ENCODE measurements around the gene UPF3A.

The UPF3A gene

DNA sequence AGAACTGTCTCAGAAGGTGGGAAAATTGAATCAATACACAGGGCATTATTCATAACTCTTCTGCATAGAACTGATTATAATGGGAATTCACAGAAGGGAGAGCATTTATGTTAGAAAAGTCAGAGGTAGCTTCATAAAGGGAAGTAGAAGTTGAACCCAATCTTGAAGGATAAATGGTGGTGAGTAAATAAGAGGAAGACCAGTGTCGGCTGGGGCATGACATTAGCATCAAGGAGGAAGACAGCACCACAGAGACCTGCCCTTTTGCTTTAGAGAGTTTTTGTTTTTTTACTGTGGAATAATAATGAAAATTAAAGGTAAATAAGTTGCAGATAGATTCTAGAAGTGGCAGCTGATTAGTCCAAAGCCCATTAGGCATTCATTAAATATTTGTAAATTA, 24.9 kb upstream of the UPF3A start:
- TF ChIP-seq ZNF70 (CRISPR knock-in tag; IDR thresholded peaks at IDR 0.05) = no peak
- no peak for TF ChIP-seq TCF4 (CRISPR knock-in tag; IDR thresholded peaks at IDR 0.05; ENCODE audit: borderline replicate concordance)
- no peak for TF ChIP-seq ZFP3 (CRISPR knock-in tag; IDR thresholded peaks at IDR 0.05)
- TF ChIP-seq, protein P1, sequence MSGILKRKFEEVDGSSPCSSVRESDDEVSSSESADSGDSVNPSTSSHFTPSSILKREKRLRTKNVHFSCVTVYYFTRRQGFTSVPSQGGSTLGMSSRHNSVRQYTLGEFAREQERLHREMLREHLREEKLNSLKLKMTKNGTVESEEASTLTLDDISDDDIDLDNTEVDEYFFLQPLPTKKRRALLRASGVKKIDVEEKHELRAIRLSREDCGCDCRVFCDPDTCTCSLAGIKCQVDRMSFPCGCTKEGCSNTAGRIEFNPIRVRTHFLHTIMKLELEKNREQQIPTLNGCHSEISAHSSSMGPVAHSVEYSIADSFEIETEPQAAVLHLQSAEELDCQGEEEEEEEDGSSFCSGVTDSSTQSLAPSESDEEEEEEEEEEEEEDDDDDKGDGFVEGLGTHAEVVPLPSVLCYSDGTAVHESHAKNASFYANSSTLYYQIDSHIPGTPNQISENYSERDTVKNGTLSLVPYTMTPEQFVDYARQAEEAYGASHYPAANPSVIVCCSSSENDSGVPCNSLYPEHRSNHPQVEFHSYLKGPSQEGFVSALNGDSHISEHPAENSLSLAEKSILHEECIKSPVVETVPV (CRISPR knock-in tag; IDR thresholded peaks at IDR 0.05) = no peak
- TF ChIP-seq BACH2 (CRISPR knock-in tag; IDR thresholded peaks at IDR 0.05; ENCODE audit: borderline replicate concordance) = no peak
- TF ChIP-seq CSDC2 (CRISPR knock-in tag; IDR thresholded peaks at IDR 0.05) = no peak
- TF ChIP-seq ZNF8 (CRISPR knock-in tag; IDR thresholded peaks at IDR 0.05) = no peak
- TF ChIP-seq, protein P2, sequence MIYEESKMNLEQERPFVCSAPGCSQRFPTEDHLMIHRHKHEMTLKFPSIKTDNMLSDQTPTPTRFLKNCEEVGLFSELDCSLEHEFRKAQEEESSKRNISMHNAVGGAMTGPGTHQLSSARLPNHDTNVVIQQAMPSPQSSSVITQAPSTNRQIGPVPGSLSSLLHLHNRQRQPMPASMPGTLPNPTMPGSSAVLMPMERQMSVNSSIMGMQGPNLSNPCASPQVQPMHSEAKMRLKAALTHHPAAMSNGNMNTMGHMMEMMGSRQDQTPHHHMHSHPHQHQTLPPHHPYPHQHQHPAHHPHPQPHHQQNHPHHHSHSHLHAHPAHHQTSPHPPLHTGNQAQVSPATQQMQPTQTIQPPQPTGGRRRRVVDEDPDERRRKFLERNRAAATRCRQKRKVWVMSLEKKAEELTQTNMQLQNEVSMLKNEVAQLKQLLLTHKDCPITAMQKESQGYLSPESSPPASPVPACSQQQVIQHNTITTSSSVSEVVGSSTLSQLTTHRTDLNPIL (CRISPR knock-in tag; IDR thresholded peaks at IDR 0.05; ENCODE audit: low read depth) = no peak
- TF ChIP-seq ZFP30 (CRISPR knock-in tag; IDR thresholded peaks at IDR 0.05) = no peak
- ATAC-seq = no peak

DNA sequence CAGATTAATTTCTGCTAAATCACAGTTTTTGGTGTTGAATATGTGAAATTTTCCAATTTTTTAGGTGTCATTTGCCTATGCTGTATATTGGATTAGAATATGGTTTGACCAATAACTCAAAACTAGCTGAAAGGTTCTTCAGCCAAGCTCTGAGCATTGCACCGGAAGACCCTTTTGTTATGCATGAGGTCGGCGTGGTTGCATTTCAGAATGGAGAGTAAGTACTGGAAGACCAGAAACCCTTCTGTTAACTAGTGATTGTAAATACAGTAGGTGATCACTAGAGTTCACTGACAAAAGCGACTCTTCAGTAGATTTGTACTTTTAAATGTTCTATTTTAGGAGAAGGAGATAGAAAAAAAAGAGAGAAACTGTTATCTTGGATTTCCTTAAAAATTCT, 24.4 kb upstream of the UPF3A start:
- no peak for ATAC-seq

More for the DNA sequence above, 24.4 kb upstream of the UPF3A start:
- TF ChIP-seq, protein P2 (CRISPR knock-in tag; IDR thresholded peaks at IDR 0.05; ENCODE audit: low read depth) = no peak
- TF ChIP-seq ISL1 (CRISPR knock-in tag; IDR thresholded peaks at IDR 0.05) (no peak), ZC3H10 (CRISPR knock-in tag; IDR thresholded peaks at IDR 0.05) (no peak), GLIS3 (CRISPR knock-in tag; IDR thresholded peaks at IDR 0.05) (no peak), ZNF565 (CRISPR knock-in tag; conservative IDR thresholded peaks at IDR 0.05; ENCODE audit: low read depth) (no peak), BACH2 (CRISPR knock-in tag; IDR thresholded peaks at IDR 0.05; ENCODE audit: borderline replicate concordance) (no peak), TOX (CRISPR knock-in tag; IDR thresholded peaks at IDR 0.05; ENCODE audit: borderline replicate concordance) (no peak), ZFP30 (CRISPR knock-in tag; IDR thresholded peaks at IDR 0.05) (no peak), OSR1 (CRISPR knock-in tag; IDR thresholded peaks at IDR 0.05) (no peak), ZNF8 (CRISPR knock-in tag; IDR thresholded peaks at IDR 0.05) (no peak), ESRRG (CRISPR knock-in tag; IDR thresholded peaks at IDR 0.05) (no peak), TCF4 (CRISPR knock-in tag; IDR thresholded peaks at IDR 0.05; ENCODE audit: borderline replicate concordance) (no peak), ZFP3 (CRISPR knock-in tag; IDR thresholded peaks at IDR 0.05) (no peak), SNAI2 (CRISPR knock-in tag; IDR thresholded peaks at IDR 0.05) (no peak), CSDC2 (CRISPR knock-in tag; IDR thresholded peaks at IDR 0.05) (no peak), RARB (CRISPR knock-in tag; IDR thresholded peaks at IDR 0.05) (no peak)
- TF ChIP-seq, protein P3, sequence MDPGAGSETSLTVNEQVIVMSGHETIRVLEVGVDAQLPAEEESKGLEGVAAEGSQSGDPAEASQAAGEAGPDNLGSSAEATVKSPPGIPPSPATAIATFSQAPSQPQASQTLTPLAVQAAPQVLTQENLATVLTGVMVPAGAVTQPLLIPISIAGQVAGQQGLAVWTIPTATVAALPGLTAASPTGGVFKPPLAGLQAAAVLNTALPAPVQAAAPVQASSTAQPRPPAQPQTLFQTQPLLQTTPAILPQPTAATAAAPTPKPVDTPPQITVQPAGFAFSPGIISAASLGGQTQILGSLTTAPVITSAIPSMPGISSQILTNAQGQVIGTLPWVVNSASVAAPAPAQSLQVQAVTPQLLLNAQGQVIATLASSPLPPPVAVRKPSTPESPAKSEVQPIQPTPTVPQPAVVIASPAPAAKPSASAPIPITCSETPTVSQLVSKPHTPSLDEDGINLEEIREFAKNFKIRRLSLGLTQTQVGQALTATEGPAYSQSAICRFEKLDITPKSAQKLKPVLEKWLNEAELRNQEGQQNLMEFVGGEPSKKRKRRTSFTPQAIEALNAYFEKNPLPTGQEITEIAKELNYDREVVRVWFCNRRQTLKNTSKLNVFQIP (CRISPR knock-in tag; IDR thresholded peaks at IDR 0.05; ENCODE audit: borderline replicate concordance, low read depth) = no peak
- TF ChIP-seq, protein P4, sequence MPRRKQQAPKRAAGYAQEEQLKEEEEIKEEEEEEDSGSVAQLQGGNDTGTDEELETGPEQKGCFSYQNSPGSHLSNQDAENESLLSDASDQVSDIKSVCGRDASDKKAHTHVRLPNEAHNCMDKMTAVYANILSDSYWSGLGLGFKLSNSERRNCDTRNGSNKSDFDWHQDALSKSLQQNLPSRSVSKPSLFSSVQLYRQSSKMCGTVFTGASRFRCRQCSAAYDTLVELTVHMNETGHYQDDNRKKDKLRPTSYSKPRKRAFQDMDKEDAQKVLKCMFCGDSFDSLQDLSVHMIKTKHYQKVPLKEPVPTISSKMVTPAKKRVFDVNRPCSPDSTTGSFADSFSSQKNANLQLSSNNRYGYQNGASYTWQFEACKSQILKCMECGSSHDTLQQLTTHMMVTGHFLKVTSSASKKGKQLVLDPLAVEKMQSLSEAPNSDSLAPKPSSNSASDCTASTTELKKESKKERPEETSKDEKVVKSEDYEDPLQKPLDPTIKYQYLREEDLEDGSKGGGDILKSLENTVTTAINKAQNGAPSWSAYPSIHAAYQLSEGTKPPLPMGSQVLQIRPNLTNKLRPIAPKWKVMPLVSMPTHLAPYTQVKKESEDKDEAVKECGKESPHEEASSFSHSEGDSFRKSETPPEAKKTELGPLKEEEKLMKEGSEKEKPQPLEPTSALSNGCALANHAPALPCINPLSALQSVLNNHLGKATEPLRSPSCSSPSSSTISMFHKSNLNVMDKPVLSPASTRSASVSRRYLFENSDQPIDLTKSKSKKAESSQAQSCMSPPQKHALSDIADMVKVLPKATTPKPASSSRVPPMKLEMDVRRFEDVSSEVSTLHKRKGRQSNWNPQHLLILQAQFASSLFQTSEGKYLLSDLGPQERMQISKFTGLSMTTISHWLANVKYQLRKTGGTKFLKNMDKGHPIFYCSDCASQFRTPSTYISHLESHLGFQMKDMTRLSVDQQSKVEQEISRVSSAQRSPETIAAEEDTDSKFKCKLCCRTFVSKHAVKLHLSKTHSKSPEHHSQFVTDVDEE (CRISPR knock-in tag; IDR thresholded peaks at IDR 0.05) = no peak
- TF ChIP-seq, protein P5, sequence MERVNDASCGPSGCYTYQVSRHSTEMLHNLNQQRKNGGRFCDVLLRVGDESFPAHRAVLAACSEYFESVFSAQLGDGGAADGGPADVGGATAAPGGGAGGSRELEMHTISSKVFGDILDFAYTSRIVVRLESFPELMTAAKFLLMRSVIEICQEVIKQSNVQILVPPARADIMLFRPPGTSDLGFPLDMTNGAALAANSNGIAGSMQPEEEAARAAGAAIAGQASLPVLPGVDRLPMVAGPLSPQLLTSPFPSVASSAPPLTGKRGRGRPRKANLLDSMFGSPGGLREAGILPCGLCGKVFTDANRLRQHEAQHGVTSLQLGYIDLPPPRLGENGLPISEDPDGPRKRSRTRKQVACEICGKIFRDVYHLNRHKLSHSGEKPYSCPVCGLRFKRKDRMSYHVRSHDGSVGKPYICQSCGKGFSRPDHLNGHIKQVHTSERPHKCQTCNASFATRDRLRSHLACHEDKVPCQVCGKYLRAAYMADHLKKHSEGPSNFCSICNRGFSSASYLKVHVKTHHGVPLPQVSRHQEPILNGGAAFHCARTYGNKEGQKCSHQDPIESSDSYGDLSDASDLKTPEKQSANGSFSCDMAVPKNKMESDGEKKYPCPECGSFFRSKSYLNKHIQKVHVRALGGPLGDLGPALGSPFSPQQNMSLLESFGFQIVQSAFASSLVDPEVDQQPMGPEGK (CRISPR knock-in tag; IDR thresholded peaks at IDR 0.05; ENCODE audit: borderline replicate concordance) = no peak
- TF ChIP-seq, protein P1 (CRISPR knock-in tag; IDR thresholded peaks at IDR 0.05) = no peak

Measured in SK-N-SH treated with all-trans-retinoic acid at 6 μM for 48 hours (cell line).